Keratinocyte (primary cell): ENCODE data around the gene MAP3K3. TPM values are rescaled to one million over a fixed set of nuclear protein-coding genes. Genes with fewer than 3 reads are reported as not detected.
A peak's percentile ranks its signal among the peaks of the same experiment; 100 is the strongest.

Experiments
- DNase-seq: peaks from one replicate; pipeline ENCODE4 v3.0.0-alpha.2; 2011; ENCODE audit warnings: low read depth, missing footprints, low spot score
- FAIRE-seq: peaks from 2 replicates; lab custom pipeline; 2011; peaks lifted over from hg19 to GRCh38; lab: Jason Lieb, UNC
- H2AFZ ChIP-seq: 2 replicates; pipeline ENCODE4 v1.6.0; 2012; ENCODE audit warnings: low read length, control low read depth, inconsistent platforms; ENCODE audit not compliant: control insufficient read depth
- H3K27ac ChIP-seq: 2 replicates; pipeline ENCODE4 v1.5.1; 2011; ENCODE audit warnings: low read length; ENCODE audit not compliant: control insufficient read depth, insufficient read depth
- H3K27me3 ChIP-seq: 3 replicates; pipeline ENCODE4 v1.6.0; 2011; ENCODE audit warnings: low read length; ENCODE audit not compliant: control insufficient read depth, insufficient read depth; ENCODE audit errors: extremely low read depth
- H3K36me3 ChIP-seq, 2 experiments: 2 replicates in 1 of 2; 3 replicates in 1 of 2; pipeline ENCODE4 v1.5.1; 2011; ENCODE audit warnings: low read length in 2 of 2, mild to moderate bottlenecking in 1 of 2; ENCODE audit not compliant: control insufficient read depth in 2 of 2, insufficient read depth in 2 of 2; ENCODE audit errors: extremely low read depth in 1 of 2
- H3K4me1 ChIP-seq: 3 replicates; pipeline ENCODE4 v1.5.1; 2011; ENCODE audit warnings: low read length; ENCODE audit not compliant: control insufficient read depth, insufficient read depth; ENCODE audit errors: extremely low read depth
- H3K4me2 ChIP-seq: 3 replicates; pipeline ENCODE4 v1.6.0; 2011; ENCODE audit warnings: low read depth, low read length; ENCODE audit not compliant: control insufficient read depth, insufficient read depth; ENCODE audit errors: extremely low read depth
- H3K4me3 ChIP-seq, 3 experiments: fragments of 200-600 bp in 1 of 3; sonication (generic) in 1 of 3; 2 replicates in 2 of 3; 3 replicates in 1 of 3; pipeline ENCODE4 v1.5.1; 2011 to 2016; ENCODE audit warnings: low read length in 3 of 3, mild to moderate bottlenecking in 3 of 3, control low read depth in 2 of 3, inconsistent platforms in 1 of 3, low read depth in 1 of 3, mixed read lengths in 1 of 3, mixed run types in 1 of 3, moderate library complexity in 1 of 3; ENCODE audit not compliant: control insufficient read depth in 2 of 3, insufficient read depth in 2 of 3; ENCODE audit errors: extremely low read depth in 1 of 3
- H3K79me2 ChIP-seq: 2 replicates; pipeline ENCODE4 v1.6.0; 2012; ENCODE audit warnings: low read length; ENCODE audit not compliant: control insufficient read depth, insufficient read depth
- H3K9ac ChIP-seq: 3 replicates; pipeline ENCODE4 v1.6.0; 2011; ENCODE audit warnings: low read length; ENCODE audit not compliant: control insufficient read depth, insufficient read depth; ENCODE audit errors: extremely low read depth
- H3K9me1 ChIP-seq: 3 replicates; pipeline ENCODE4 v1.6.0; 2011; ENCODE audit warnings: low read length; ENCODE audit not compliant: control insufficient read depth, insufficient read depth; ENCODE audit errors: extremely low read depth
- H3K9me3 ChIP-seq: 2 replicates; pipeline ENCODE4 v1.5.1; 2012; ENCODE audit warnings: low read depth, low read length; ENCODE audit not compliant: control insufficient read depth
- H4K20me1 ChIP-seq: 3 replicates; pipeline ENCODE4 v1.6.0; 2011; ENCODE audit warnings: low read length; ENCODE audit not compliant: control insufficient read depth, insufficient read depth; ENCODE audit errors: extremely low read depth
- CTCF ChIP-seq, 3 experiments: IDR thresholded peaks in 1 of 3; conservative IDR thresholded peaks in 1 of 3; optimal IDR thresholded peaks in 1 of 3; 2 replicates in 2 of 3; 3 replicates in 1 of 3; pipeline versions ENCODE3 to v1.5.1; 2011; ENCODE audit warnings: low read length in 3 of 3, mild to moderate bottlenecking in 3 of 3, moderate library complexity in 2 of 3, control low read depth in 1 of 3, inconsistent platforms in 1 of 3; ENCODE audit not compliant: insufficient read depth in 2 of 3; ENCODE audit errors: extremely low read depth in 1 of 3
- EZH2 ChIP-seq: IDR thresholded peaks from one replicate; pipeline ENCODE4 v1.6.1; 2012; ENCODE audit warnings: inconsistent platforms, mild to moderate bottlenecking, low read length, moderate library complexity
- dilution Hi-C: fragments of 300-500 bp; cut with MboI; formaldehyde crosslinking; loops from one replicate; pipeline ENCODE4 v1.7.0; 2020; ENCODE audit warnings: low sequenced_read_pairs; ENCODE audit not compliant: extremely low pct_ligation_motif_present
- polyA plus RNA-seq, 5 experiments: library from polyadenylated mRNA; depleted of rRNA in 3 of 5; stranded (reverse) in 3 of 5; stranded (forward) in 1 of 5; unstranded in 1 of 5; fragments of >200 nt; gene quantifications; 1 replicate in 1 of 5; 2 replicates in 3 of 5; 3 replicates in 1 of 5; pipeline versions ENCODE4 v1.2.1 to v1.2.3, GENCODE V29; 2011 to 2012; ENCODE audit warnings: missing spikeins in 2 of 5, low read depth in 1 of 5, low replicate concordance in 1 of 5

The MAP3K3 gene
- polyA plus RNA-seq, 1 donor (not counting 4 experiments of a cell fraction or from before 2014, with no cell fraction given): 9.8 TPM

DNA sequence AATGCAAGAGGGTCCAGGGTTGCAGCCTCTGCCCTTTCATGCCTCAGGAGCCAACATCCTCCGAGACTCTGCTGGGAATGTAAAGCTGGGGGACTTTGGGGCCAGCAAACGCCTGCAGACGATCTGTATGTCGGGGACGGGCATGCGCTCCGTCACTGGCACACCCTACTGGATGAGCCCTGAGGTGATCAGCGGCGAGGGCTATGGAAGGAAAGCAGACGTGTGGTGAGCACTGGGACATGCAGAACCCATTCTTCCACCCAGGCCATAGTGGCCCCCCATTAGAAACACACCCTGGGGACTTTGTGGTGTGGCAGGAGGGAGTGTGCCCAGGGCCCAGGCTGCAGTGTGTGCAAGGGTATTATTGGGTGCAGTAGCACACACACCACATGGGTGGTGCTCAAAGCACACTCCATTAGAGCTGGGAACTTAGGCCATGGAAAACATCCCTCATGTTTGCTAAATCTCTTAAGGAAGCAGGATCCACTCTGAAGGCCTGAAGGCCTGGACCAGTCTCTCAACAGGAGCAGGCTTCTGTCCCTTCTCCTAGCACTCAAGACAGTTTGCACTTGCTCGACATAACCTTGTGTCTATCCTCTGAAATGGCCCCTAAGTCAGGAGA, 70.1 kb downstream of the MAP3K3 start:
- no peak overlapping the region for H3K4me3 ChIP-seq
- H3K4me1 ChIP-seq: no peaks in the 10 kb centered on the region
- dilution Hi-C loops: no loop called here
- no peak overlapping the region for H3K9ac ChIP-seq
- H3K9me1 ChIP-seq: no peaks in the 10 kb centered on the region
- H3K79me2 ChIP-seq: no peaks in the 10 kb centered on the region
- H2AFZ ChIP-seq: no peak overlapping the region
- TF ChIP-seq CTCF (optimal IDR thresholded peaks at IDR 0.05 in 1 of 3, IDR thresholded peaks at IDR 0.05 in 1 of 3, conservative IDR thresholded peaks at IDR 0.05 in 1 of 3; ENCODE audit: extremely low read depth in 1 of 3, insufficient read depth in 2 of 3, low read length in 3 of 3) (peak in 1 of 3 experiments; percentile 27), EZH2 (no peak)
- H3K4me2 ChIP-seq: no peak overlapping the region
- peaks cover 19 to 24% of the 10 kb centered on the region in 2 experiments for H3K36me3 ChIP-seq
- no peaks in the 10 kb centered on the region for H3K9me3 ChIP-seq
- H3K27ac ChIP-seq: no peak overlapping the region
- H4K20me1 ChIP-seq: no peaks in the 10 kb centered on the region
- H3K27me3 ChIP-seq: no peaks in the 10 kb centered on the region
- FAIRE-seq: no peak
- DNase-seq: no peak

DNA sequence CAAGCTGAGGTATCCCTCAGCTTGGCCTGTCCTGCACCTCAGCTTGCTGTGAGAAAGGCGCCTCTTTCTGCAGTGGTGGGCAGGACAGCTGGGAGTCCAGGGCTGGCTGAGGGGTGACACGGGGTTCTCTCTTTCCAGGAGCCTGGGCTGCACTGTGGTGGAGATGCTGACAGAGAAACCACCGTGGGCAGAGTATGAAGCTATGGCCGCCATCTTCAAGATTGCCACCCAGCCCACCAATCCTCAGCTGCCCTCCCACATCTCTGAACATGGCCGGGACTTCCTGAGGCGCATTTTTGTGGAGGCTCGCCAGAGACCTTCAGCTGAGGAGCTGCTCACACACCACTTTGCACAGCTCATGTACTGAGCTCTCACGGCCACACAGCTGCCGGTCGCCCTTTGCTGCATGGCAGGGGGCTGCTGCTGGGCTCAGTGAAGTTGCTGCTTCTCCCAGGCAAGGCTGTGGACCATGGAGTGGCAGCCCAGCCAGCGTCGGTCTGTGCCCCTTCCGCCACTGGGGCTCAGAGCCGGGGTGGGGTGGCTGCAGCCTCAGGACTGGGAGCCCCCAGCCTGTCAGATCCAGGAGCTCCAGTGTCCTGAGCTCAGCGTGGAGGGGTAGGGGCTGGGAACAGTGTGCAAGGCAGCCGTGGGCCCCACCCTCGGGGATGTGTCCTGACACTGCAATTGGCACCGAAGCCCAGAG, 71.3 kb downstream of the MAP3K3 start:
- DNase-seq (no peak), FAIRE-seq (no peak)
- no peaks in the 10 kb centered on the region for H4K20me1 ChIP-seq
- H3K36me3 ChIP-seq: peaks cover 19% of the 10 kb centered on the region in 2 experiments
- no peak overlapping the region for H3K27ac ChIP-seq
- no peak overlapping the region for H2AFZ ChIP-seq
- H3K9me1 ChIP-seq: no peaks in the 10 kb centered on the region
- H3K4me1 ChIP-seq: no peaks in the 10 kb centered on the region
- H3K9ac ChIP-seq: no peak overlapping the region
- dilution Hi-C loops: no loop called here
- H3K27me3 ChIP-seq: no peaks in the 10 kb centered on the region
- TF ChIP-seq EZH2 (no peak), CTCF (optimal IDR thresholded peaks at IDR 0.05 in 1 of 3, IDR thresholded peaks at IDR 0.05 in 1 of 3, conservative IDR thresholded peaks at IDR 0.05 in 1 of 3; ENCODE audit: extremely low read depth in 1 of 3, insufficient read depth in 2 of 3, low read length in 3 of 3) (no peak)
- no peak overlapping the region for H3K4me3 ChIP-seq
- H3K9me3 ChIP-seq: no peaks in the 10 kb centered on the region
- no peak overlapping the region for H3K4me2 ChIP-seq
- no peaks in the 10 kb centered on the region for H3K79me2 ChIP-seq
